Measurements from ENCODE around the gene AHCYL2. TPM values are rescaled to one million over a fixed set of nuclear protein-coding genes. Genes with fewer than 3 reads are reported as not detected.
"Not testable (repeated sequence)": the region's sequence is repeated elsewhere in the genome, so short reads cannot be mapped to it uniquely, and the experiment has no call there.

Gene AHCYL2
- total RNA-seq, 2 donors from 2014 or later: 11.2 to 13.6 TPM

- no peak for DNase-seq (ENCODE audit: low spot score)
- intact Hi-C loops (cut with DNase I): no loop called here
These were observed 3.1 kb downstream of the AHCYL2 start for GRCh38 chr7:129227646-129228578.

GRCh38 chr7:129228633-129229032 lies 3.8 kb downstream of the AHCYL2 start:
- intact Hi-C loops (cut with DNase I): no loop called here
- no peak for DNase-seq (ENCODE audit: low spot score)

GRCh38 chr7:129231666-129232065 lies 6.8 kb downstream of the AHCYL2 start:
- no peak for DNase-seq (ENCODE audit: low spot score)
- intact Hi-C loops (cut with DNase I): no loop called here

GRCh38 chr7:129238546-129238945 lies 13.7 kb downstream of the AHCYL2 start:
- intact Hi-C loops (cut with DNase I): no loop called here
- DNase-seq (ENCODE audit: low spot score): no peak

- no peak for DNase-seq (ENCODE audit: low spot score)
- intact Hi-C loops (cut with DNase I): no loop called here
These were observed 15.4 kb downstream of the AHCYL2 start for GRCh38 chr7:129240119-129240820.

GRCh38 chr7:129244220-129244619 lies 19.4 kb downstream of the AHCYL2 start:
- DNase-seq (ENCODE audit: low spot score): no peak
- intact Hi-C loops (cut with DNase I): no loop called here

GRCh38 chr7:129245533-129245932 lies 20.7 kb downstream of the AHCYL2 start:
- intact Hi-C loops (cut with DNase I): no loop called here
- DNase-seq (ENCODE audit: low spot score): no peak

GRCh38 chr7:129247087-129247486 lies 22.3 kb downstream of the AHCYL2 start:
- intact Hi-C loops (cut with DNase I): no loop called here
- no peak for DNase-seq (ENCODE audit: low spot score)

- intact Hi-C loops (cut with DNase I): no loop called here
- no peak for DNase-seq (ENCODE audit: low spot score)
These were observed 27.3 kb downstream of the AHCYL2 start for GRCh38 chr7:129252128-129252527.

GRCh38 chr7:129252603-129253002 lies 27.8 kb downstream of the AHCYL2 start:
- intact Hi-C loops (cut with DNase I); DNase-seq (ENCODE audit: low spot score): not testable (repeated sequence)

- no peak for DNase-seq (ENCODE audit: low spot score)
These were observed 31.0 kb downstream of the AHCYL2 start for GRCh38 chr7:129255800-129256199.

GRCh38 chr7:129256221-129256620 lies 31.4 kb downstream of the AHCYL2 start:
- intact Hi-C loops (cut with DNase I): no loop called here
- DNase-seq (ENCODE audit: low spot score): no peak

More at GRCh38 chr7:129255800-129256199, 31.0 kb downstream of the AHCYL2 start:
- intact Hi-C loops (cut with DNase I): no loop called here

- DNase-seq (ENCODE audit: low spot score): no peak
- intact Hi-C loops (cut with DNase I): no loop called here
These were observed 32.3 kb downstream of the AHCYL2 start for GRCh38 chr7:129257168-129257567.

GRCh38 chr7:129258649-129259389 lies 34.0 kb downstream of the AHCYL2 start:
- intact Hi-C loops (cut with DNase I): no loop called here
- no peak for DNase-seq (ENCODE audit: low spot score)

- intact Hi-C loops (cut with DNase I): loop anchor here in 1 of 2 donors (5.0 kb wide), 1 partner anchor 455 kb away; no protein-coding TSS in a partner anchor
- DNase-seq (ENCODE audit: low spot score): no peak
These were observed 37.5 kb downstream of the AHCYL2 start for GRCh38 chr7:129262324-129262723.

- intact Hi-C loops (cut with DNase I): loop anchor here in 1 of 2 donors (5.0 kb wide), 1 partner anchor 456 kb away; no protein-coding TSS in a partner anchor
- no peak for DNase-seq (ENCODE audit: low spot score)
These were observed 38.3 kb downstream of the AHCYL2 start for GRCh38 chr7:129263168-129263567.

- DNase-seq (ENCODE audit: low spot score): no peak
- intact Hi-C loops (cut with DNase I): loop anchor here in 1 of 2 donors (5.0 kb wide), 1 partner anchor 457 kb away; no protein-coding TSS in a partner anchor
These were observed 39.7 kb downstream of the AHCYL2 start for GRCh38 chr7:129264534-129264933.

GRCh38 chr7:129265328-129265727 lies 40.5 kb downstream of the AHCYL2 start:
- DNase-seq (ENCODE audit: low spot score): no peak
- intact Hi-C loops (cut with DNase I): no loop called here

- DNase-seq (ENCODE audit: low spot score): no peak
- intact Hi-C loops (cut with DNase I): no loop called here
These were observed 41.4 kb downstream of the AHCYL2 start for GRCh38 chr7:129266181-129266580.

- intact Hi-C loops (cut with DNase I): no loop called here
- no peak for DNase-seq (ENCODE audit: low spot score)
These were observed 45.2 kb downstream of the AHCYL2 start for GRCh38 chr7:129270077-129270476.

Measured in posterior vena cava (tissue), 2 donors.